ENCODE data around the gene CST3.

The CST3 gene

DNA sequence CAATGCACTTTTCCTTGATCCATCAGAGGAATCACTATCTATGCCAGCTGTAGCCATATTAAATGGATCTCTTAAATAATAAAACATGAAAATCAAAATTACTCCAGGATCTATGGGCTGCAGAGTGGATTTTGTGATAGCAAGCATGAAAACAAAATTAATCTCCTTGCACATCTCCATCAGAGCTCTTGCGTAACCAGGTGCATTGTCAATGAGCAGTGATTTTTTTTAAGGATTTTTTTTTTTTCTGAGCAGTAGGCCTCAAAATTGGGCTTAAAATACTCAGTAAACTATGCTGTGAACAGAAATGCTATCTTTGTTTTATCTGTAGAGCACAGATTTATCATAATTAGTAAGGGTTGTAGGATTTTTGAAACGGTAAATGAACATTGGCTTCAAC is 11.5 kb upstream of the CST3 start:
- DNase-seq (ENCODE audit: low spot score): no peak
- in situ Hi-C loops (cut with MboI; ENCODE audit: low sequenced_read_pairs, unreplicated experiment): no loop called here
- TF ChIP-seq CTCF (IDR thresholded peaks at IDR 0.05; ENCODE audit: borderline replicate concordance, control extremely low read depth, extremely low read depth, insufficient read depth, missing control alignments): no peak

DNA sequence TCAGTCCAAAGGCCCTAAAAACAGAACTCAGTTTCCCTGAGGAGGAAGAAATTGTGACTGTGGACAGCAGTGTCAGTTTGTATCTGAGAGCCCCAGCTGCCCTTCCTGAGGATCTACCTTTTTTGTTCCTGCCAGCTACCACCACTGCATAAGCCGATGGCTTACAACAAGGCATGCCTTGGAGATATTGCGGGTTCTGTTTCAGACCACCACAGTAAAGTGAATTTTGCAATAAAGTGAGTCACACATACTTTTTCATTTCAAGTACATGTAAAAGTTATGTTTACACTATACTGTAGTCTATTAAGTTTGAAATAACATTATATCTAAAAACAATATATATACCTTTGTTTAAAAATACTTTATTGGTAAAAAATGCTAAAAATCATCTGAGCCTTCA is 9.6 kb upstream of the CST3 start:
- no peak for TF ChIP-seq CTCF (IDR thresholded peaks at IDR 0.05; ENCODE audit: borderline replicate concordance, control extremely low read depth, extremely low read depth, insufficient read depth, missing control alignments)
- no peak for DNase-seq (ENCODE audit: low spot score)
- in situ Hi-C loops (cut with MboI; ENCODE audit: low sequenced_read_pairs, unreplicated experiment): no loop called here

DNA sequence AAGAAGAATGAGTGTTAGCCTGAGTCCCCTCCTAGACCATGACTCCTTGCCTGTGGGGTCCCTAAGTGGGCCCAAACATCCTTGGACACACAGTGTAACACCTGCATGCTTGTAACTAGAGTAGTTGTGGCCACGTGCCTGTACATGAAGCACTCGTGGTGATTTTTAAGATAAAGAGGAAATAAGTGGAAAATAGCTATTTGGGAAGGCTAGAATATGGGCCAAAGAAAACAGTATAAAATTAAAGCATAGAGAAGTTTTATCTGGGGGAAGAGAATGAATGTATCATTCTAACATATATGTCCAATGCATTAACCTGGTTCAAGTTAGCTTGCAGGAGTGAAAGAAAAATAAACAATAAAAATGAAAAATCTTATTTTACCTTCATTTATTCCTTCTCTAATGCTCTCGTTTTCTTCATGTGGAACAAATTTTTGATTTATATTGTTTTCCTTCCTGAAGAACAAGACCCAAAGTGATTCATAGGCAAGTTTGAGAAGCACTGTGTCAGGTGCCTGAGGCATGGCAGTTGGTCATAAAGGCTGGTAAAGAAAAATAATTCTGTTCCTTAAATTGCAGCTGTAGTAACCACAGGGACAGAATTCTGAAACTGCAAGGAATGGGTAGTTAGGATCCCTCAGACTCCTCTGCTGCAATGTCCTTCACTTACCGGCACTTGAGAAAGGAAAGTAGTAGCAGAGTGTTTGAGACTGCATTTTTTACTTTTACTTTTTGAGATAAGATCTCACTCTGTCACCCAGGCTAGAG is 8.5 kb upstream of the CST3 start:
- no peak for TF ChIP-seq CTCF (IDR thresholded peaks at IDR 0.05; ENCODE audit: borderline replicate concordance, control extremely low read depth, extremely low read depth, insufficient read depth, missing control alignments)
- DNase-seq (ENCODE audit: low spot score): no peak
- in situ Hi-C loops (cut with MboI; ENCODE audit: low sequenced_read_pairs, unreplicated experiment): no loop called here

GRCh38 chr20:23645575-23645974 is 7.8 kb upstream of the CST3 start:
- in situ Hi-C loops (cut with MboI; ENCODE audit: low sequenced_read_pairs, unreplicated experiment): no loop called here
- DNase-seq (ENCODE audit: low spot score): no peak
- TF ChIP-seq CTCF (IDR thresholded peaks at IDR 0.05; ENCODE audit: borderline replicate concordance, control extremely low read depth, extremely low read depth, insufficient read depth, missing control alignments): no peak

- no peak for TF ChIP-seq CTCF (IDR thresholded peaks at IDR 0.05; ENCODE audit: borderline replicate concordance, control extremely low read depth, extremely low read depth, insufficient read depth, missing control alignments)
- in situ Hi-C loops (cut with MboI; ENCODE audit: low sequenced_read_pairs, unreplicated experiment): no loop called here
- DNase-seq (ENCODE audit: low spot score): no peak
These were observed 6.4 kb upstream of the CST3 start for GRCh38 chr20:23644164-23644563.

DNA sequence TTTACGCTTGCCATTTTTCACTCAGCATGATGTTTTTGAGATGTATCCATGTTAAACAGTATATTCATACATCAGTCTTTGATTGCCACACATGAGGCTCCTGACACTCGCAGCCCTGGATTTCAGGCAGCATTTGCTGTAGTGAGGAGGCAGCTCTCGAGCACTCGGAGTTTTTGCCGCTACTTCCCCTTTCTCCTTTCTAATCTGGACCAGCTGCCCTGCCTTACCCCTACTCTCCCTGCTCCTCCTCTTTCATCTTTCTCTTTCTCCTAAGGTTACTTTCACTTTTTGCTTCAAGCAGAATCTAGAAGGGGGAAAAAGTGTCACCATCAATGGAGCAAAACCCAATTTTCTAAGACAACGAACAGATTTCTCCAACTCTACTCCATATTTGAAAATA is 5.9 kb upstream of the CST3 start:
- DNase-seq (ENCODE audit: low spot score): no peak
- in situ Hi-C loops (cut with MboI; ENCODE audit: low sequenced_read_pairs, unreplicated experiment): no loop called here
- TF ChIP-seq CTCF (IDR thresholded peaks at IDR 0.05; ENCODE audit: borderline replicate concordance, control extremely low read depth, extremely low read depth, insufficient read depth, missing control alignments): no peak

Data from GM13976 (cell line).